Measurements from ENCODE around the gene ANKRD31. TPM values are rescaled to one million over a fixed set of nuclear protein-coding genes. Genes with fewer than 3 reads are reported as not detected.
"Not testable (repeated sequence)": the region's sequence is repeated elsewhere in the genome, so short reads cannot be mapped to it uniquely, and the experiment has no call there.

ANKRD31 gene
- total and polyA plus RNA-seq, 11 donors = 0.04 to 0.17 (median 0.09) TPM; not detected in 5

GRCh38 chr5:75275147-75275546 lies 38.5 kb upstream of the ANKRD31 start:
- H3K4me1 ChIP-seq = no peaks in the 10 kb centered on the region
- WGBS, 4 donors = 48 to 57% (median 52%) methylated on average over 1 of the region's 1 CpG
- intact Hi-C loops (cut with DNase I) = no loop called here
- no peak overlapping the region for H3K27ac ChIP-seq
- ATAC-seq (no peak), DNase-seq (no peak)
- H3K36me3 ChIP-seq = no peaks in the 10 kb centered on the region
- no peaks in the 10 kb centered on the region for H3K9me3 ChIP-seq
- no peaks in the 10 kb centered on the region for H3K27me3 ChIP-seq
- TF ChIP-seq CTCF (IDR thresholded peaks at IDR 0.05) (no peak), POLR2A (IDR thresholded peaks at IDR 0.05) (no peak)
- no peak overlapping the region for H3K4me3 ChIP-seq

GRCh38 chr5:75274486-75274885 lies 37.8 kb upstream of the ANKRD31 start:
- Histone ChIP-seq H3K9me3 (peaks cover 0 to 2% (median 0%) of the 10 kb centered on the region in 12 donors), H3K4me1 (no peaks in the 10 kb centered on the region), H3K36me3 (no peaks in the 10 kb centered on the region), H3K27me3 (no peaks in the 10 kb centered on the region), H3K4me3 (no peak overlapping the region), H3K27ac (no peak overlapping the region)
- 73 to 86% (median 81%) methylated on average over 1 of the region's 1 CpG for WGBS, 4 donors
- ATAC-seq (no peak), DNase-seq (no peak)
- TF ChIP-seq CTCF (IDR thresholded peaks at IDR 0.05) = no peak
- intact Hi-C loops (cut with DNase I) = no loop called here

- H3K4me1 ChIP-seq; H3K27ac ChIP-seq; H3K4me3 ChIP-seq; H3K9me3 ChIP-seq; DNase-seq; H3K36me3 ChIP-seq; H3K27me3 ChIP-seq; intact Hi-C loops (cut with DNase I); ATAC-seq: not testable (repeated sequence)
- WGBS, 4 donors = 89 to 97% (median 94%) methylated on average over 12 to 27 of the region's 31 CpGs; no CpG with 5 or more reads in 1 of the 4 donors
Measured at GRCh38 chr5:75270605-75271004, 33.9 kb upstream of the ANKRD31 start.

- ATAC-seq (no peak), DNase-seq (no peak)
- no peak overlapping the region for H3K4me3 ChIP-seq
- H3K9me3 ChIP-seq = peaks cover 0 to 4% (median 0%) of the 10 kb centered on the region in 12 donors
- TF ChIP-seq POLR2A (IDR thresholded peaks at IDR 0.05) (no peak), CTCF (IDR thresholded peaks at IDR 0.05) (peak in 10 of 12 donors; percentile 18 to 42 (median 34))
- no peaks in the 10 kb centered on the region for H3K4me1 ChIP-seq
- WGBS, 4 donors = 37 to 43% (median 39%) methylated on average over 2 of the region's 2 CpGs
- intact Hi-C loops (cut with DNase I) = loop anchor here in 1 of 10 donors (10.0 kb wide), 1 partner anchor 211 kb away; the partner anchor contains the start of gene GCNT4
- H3K36me3 ChIP-seq = no peaks in the 10 kb centered on the region
- H3K27ac ChIP-seq = no peak overlapping the region
- no peaks in the 10 kb centered on the region for H3K27me3 ChIP-seq
Measured at GRCh38 chr5:75265731-75266130, 29.1 kb upstream of the ANKRD31 start.

GRCh38 chr5:75262271-75262670 lies 25.6 kb upstream of the ANKRD31 start:
- WGBS, 4 donors = 78 to 85% (median 81%) methylated on average over 3 of the region's 3 CpGs
- H3K4me3 ChIP-seq = no peak overlapping the region
- no peaks in the 10 kb centered on the region for H3K4me1 ChIP-seq
- intact Hi-C loops (cut with DNase I) = loop anchor here in 1 of 10 donors (10.0 kb wide), 1 partner anchor 207 kb away; the partner anchor contains the start of gene GCNT4
- no peak for TF ChIP-seq CTCF (IDR thresholded peaks at IDR 0.05)
- TF ChIP-seq POLR2A (IDR thresholded peaks at IDR 0.05) = no peak
- no peaks in the 10 kb centered on the region for H3K36me3 ChIP-seq
- no peak overlapping the region for H3K27ac ChIP-seq
- DNase-seq (no peak), ATAC-seq (no peak)
- H3K27me3 ChIP-seq = no peaks in the 10 kb centered on the region
- H3K9me3 ChIP-seq = no peaks in the 10 kb centered on the region
